ENCODE results near the gene H3-3A. TPM values are rescaled to one million over a fixed set of nuclear protein-coding genes. Genes with fewer than 3 reads are reported as not detected.

H3-3A gene
- total and polyA plus RNA-seq, 10 of the 15 experiments (the other 5 are each of a cell fraction or from before 2014, with no cell fraction given) = 215 to 486 (median 393) TPM

DNA sequence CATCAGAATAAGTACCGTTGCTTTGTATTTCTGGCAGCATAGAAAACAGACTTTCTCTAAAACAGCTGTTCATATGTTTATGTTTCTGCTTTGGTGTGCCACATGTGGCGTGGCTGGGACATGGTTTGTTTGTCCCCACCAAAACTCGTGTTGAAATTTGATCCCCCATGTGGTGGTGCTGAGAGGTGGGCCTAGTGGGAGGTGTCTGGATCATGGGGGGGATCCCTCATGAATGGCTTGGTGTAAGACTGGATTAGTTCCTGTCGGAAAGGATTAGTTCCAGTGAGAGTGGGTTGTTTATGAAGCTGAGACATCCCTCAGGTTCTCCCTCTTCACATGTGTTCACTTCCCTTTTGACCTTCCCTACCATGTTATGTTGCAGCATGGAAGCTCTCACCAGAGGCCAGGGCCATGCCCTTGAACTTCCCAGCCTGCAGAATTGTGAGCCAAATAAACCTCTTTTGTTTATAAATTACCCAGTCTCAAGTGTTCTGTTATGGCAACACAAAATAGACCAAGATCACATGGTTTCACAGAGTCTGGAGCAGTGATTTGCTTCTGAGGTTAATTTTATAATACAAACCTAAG is 17.9 kb upstream of the H3-3A start:
- FAIRE-seq = no peak
- ChIA-PET CTCF (no interaction called here), SMC1A (ENCODE audit: uncharacterized antibody, unreplicated experiment) (interaction anchor here (0.9 kb wide), 1 partner anchor 11 kb away, joined by 3 read pairs; no protein-coding TSS in a partner anchor), POLR2A (interaction anchor here (0.7 kb wide), 1 partner anchor 45 kb away, joined by 5 read pairs; the partner anchor contains the start of gene SDE2), RAD21 (ENCODE audit: unreplicated experiment) (no interaction called here)
- H3K27ac ChIP-seq (ENCODE audit: control insufficient read depth, insufficient read depth) = no peak overlapping the region
- BruUV-seq (replicated peaks) = no TSS peak
- in situ Hi-C loops (cut with MboI) (no loop called here), intact Hi-C loops (cut with micrococcal nuclease; ENCODE audit: unreplicated experiment) (no loop called here)
- no peak for ATAC-seq
- WGBS (ENCODE audit: insufficient coverage, insufficient replicate concordance, low lambda C conversion rate, missing lambda C conversion rate) = 62% methylated on average over 4 of the region's 4 CpGs
- H3K9me3 ChIP-seq (replicated peaks; ENCODE audit: control insufficient read depth, insufficient read depth, low read length) = no peaks in the 10 kb centered on the region
- H3K4me1 ChIP-seq (ENCODE audit: control insufficient read depth, insufficient read depth, low read length) = no peaks in the 10 kb centered on the region
- no peak overlapping the region for H2AFZ ChIP-seq (ENCODE audit: control insufficient read depth, low read depth, low read length)
- H3K79me2 ChIP-seq (ENCODE audit: control insufficient read depth, insufficient read depth, low read length) = no peaks in the 10 kb centered on the region
- H3K27me3 ChIP-seq (replicated peaks in 1 of 2; ENCODE audit: control insufficient read depth in 2 of 2, insufficient read depth in 2 of 2, low read length in 1 of 2) = no peaks in the 10 kb centered on the region; a peak in 1 of 4 replicates
- H4K20me1 ChIP-seq (ENCODE audit: control insufficient read depth, insufficient read depth) = no peaks in the 10 kb centered on the region
- no peak for DNase-seq (ENCODE audit: low read depth, low spot score)
- H3K4me3 ChIP-seq = no peak overlapping the region
- H3K4me2 ChIP-seq (ENCODE audit: control insufficient read depth, insufficient read depth) = no peak overlapping the region
- H3K36me3 ChIP-seq (ENCODE audit: control insufficient read depth in 2 of 2, insufficient read depth in 2 of 2, low read length in 1 of 2) = no peaks in the 10 kb centered on the region
- no peak overlapping the region for H3K9ac ChIP-seq (ENCODE audit: control insufficient read depth, insufficient read depth, low read length)
- TF ChIP-seq TAF1 (IDR thresholded peaks at IDR 0.05; ENCODE audit: borderline replicate concordance, low read depth, low read length) (no peak), NFXL1 (IDR thresholded peaks at IDR 0.05; ENCODE audit: borderline replicate concordance) (no peak), EP300 (IDR thresholded peaks at IDR 0.05; ENCODE audit: borderline replicate concordance in 1 of 2, control insufficient read depth in 1 of 2, low read depth in 2 of 2, low read length in 2 of 2) (no peak), SMC3 (IDR thresholded peaks at IDR 0.05; ENCODE audit: borderline replicate concordance, low read length) (no peak), KLF5 (IDR thresholded peaks at IDR 0.05; ENCODE audit: partially characterized antibody) (no peak), RELA (IDR thresholded peaks at IDR 0.05; ENCODE audit: borderline replicate concordance, partially characterized antibody) (no peak), BCL11A (IDR thresholded peaks at IDR 0.05; ENCODE audit: low read depth, low read length) (no peak)
- TF ChIP-seq, protein P1, sequence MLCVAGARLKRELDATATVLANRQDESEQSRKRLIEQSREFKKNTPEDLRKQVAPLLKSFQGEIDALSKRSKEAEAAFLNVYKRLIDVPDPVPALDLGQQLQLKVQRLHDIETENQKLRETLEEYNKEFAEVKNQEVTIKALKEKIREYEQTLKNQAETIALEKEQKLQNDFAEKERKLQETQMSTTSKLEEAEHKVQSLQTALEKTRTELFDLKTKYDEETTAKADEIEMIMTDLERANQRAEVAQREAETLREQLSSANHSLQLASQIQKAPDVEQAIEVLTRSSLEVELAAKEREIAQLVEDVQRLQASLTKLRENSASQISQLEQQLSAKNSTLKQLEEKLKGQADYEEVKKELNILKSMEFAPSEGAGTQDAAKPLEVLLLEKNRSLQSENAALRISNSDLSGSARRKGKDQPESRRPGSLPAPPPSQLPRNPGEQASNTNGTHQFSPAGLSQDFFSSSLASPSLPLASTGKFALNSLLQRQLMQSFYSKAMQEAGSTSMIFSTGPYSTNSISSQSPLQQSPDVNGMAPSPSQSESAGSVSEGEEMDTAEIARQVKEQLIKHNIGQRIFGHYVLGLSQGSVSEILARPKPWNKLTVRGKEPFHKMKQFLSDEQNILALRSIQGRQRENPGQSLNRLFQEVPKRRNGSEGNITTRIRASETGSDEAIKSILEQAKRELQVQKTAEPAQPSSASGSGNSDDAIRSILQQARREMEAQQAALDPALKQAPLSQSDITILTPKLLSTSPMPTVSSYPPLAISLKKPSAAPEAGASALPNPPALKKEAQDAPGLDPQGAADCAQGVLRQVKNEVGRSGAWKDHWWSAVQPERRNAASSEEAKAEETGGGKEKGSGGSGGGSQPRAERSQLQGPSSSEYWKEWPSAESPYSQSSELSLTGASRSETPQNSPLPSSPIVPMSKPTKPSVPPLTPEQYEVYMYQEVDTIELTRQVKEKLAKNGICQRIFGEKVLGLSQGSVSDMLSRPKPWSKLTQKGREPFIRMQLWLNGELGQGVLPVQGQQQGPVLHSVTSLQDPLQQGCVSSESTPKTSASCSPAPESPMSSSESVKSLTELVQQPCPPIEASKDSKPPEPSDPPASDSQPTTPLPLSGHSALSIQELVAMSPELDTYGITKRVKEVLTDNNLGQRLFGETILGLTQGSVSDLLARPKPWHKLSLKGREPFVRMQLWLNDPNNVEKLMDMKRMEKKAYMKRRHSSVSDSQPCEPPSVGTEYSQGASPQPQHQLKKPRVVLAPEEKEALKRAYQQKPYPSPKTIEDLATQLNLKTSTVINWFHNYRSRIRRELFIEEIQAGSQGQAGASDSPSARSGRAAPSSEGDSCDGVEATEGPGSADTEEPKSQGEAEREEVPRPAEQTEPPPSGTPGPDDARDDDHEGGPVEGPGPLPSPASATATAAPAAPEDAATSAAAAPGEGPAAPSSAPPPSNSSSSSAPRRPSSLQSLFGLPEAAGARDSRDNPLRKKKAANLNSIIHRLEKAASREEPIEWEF (IDR thresholded peaks at IDR 0.05; ENCODE audit: insufficient replicate concordance, low read depth, low read length) = no peak
- TF ChIP-seq, protein P2, sequence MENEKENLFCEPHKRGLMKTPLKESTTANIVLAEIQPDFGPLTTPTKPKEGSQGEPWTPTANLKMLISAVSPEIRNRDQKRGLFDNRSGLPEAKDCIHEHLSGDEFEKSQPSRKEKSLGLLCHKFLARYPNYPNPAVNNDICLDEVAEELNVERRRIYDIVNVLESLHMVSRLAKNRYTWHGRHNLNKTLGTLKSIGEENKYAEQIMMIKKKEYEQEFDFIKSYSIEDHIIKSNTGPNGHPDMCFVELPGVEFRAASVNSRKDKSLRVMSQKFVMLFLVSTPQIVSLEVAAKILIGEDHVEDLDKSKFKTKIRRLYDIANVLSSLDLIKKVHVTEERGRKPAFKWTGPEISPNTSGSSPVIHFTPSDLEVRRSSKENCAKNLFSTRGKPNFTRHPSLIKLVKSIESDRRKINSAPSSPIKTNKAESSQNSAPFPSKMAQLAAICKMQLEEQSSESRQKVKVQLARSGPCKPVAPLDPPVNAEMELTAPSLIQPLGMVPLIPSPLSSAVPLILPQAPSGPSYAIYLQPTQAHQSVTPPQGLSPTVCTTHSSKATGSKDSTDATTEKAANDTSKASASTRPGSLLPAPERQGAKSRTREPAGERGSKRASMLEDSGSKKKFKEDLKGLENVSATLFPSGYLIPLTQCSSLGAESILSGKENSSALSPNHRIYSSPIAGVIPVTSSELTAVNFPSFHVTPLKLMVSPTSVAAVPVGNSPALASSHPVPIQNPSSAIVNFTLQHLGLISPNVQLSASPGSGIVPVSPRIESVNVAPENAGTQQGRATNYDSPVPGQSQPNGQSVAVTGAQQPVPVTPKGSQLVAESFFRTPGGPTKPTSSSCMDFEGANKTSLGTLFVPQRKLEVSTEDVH (IDR thresholded peaks at IDR 0.05; ENCODE audit: low read depth, partially characterized antibody) = no peak
- TF ChIP-seq, protein P3, sequence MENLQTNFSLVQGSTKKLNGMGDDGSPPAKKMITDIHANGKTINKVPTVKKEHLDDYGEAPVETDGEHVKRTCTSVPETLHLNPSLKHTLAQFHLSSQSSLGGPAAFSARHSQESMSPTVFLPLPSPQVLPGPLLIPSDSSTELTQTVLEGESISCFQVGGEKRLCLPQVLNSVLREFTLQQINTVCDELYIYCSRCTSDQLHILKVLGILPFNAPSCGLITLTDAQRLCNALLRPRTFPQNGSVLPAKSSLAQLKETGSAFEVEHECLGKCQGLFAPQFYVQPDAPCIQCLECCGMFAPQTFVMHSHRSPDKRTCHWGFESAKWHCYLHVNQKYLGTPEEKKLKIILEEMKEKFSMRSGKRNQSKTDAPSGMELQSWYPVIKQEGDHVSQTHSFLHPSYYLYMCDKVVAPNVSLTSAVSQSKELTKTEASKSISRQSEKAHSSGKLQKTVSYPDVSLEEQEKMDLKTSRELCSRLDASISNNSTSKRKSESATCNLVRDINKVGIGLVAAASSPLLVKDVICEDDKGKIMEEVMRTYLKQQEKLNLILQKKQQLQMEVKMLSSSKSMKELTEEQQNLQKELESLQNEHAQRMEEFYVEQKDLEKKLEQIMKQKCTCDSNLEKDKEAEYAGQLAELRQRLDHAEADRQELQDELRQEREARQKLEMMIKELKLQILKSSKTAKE (IDR thresholded peaks at IDR 0.05; ENCODE audit: low read depth, poor library complexity, severe bottlenecking) = no peak
- TF ChIP-seq, protein P4, sequence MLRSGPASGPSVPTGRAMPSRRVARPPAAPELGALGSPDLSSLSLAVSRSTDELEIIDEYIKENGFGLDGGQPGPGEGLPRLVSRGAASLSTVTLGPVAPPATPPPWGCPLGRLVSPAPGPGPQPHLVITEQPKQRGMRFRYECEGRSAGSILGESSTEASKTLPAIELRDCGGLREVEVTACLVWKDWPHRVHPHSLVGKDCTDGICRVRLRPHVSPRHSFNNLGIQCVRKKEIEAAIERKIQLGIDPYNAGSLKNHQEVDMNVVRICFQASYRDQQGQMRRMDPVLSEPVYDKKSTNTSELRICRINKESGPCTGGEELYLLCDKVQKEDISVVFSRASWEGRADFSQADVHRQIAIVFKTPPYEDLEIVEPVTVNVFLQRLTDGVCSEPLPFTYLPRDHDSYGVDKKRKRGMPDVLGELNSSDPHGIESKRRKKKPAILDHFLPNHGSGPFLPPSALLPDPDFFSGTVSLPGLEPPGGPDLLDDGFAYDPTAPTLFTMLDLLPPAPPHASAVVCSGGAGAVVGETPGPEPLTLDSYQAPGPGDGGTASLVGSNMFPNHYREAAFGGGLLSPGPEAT (IDR thresholded peaks at IDR 0.05; ENCODE audit: low read depth) = no peak

Data from GM12878 (cell line).